Stimulated activated CD8-positive, alpha-beta memory T cell treated with anti-CD3 and anti-CD28 coated beads, Interleukin-12 subunit alpha, Interleukin-12 subunit beta, amount 100 ng/mL, for 4 hours (primary cell): ENCODE measurements around the gene TM9SF1.

Source experiments
- DNase-seq: peaks from one replicate; pipeline ENCODE4 v3.0.0-alpha.2; 2020; ENCODE audit warnings: low read depth

The TM9SF1 gene

GRCh38 chr14:24196071-24197055 lies 1.1 kb upstream of the TM9SF1 start:
- DNase-seq: no peak

- no peak for DNase-seq
Observed at GRCh38 chr14:24194873-24195185, 412 bp downstream of the TM9SF1 start.

GRCh38 chr14:24194186-24194872 lies 912 bp downstream of the TM9SF1 start:
- DNase-seq: no peak

- DNase-seq: no peak
Observed at GRCh38 chr14:24192933-24193332, 2.3 kb downstream of the TM9SF1 start.

- DNase-seq: no peak
Observed at GRCh38 chr14:24190416-24190815, 4.8 kb downstream of the TM9SF1 start.

GRCh38 chr14:24189460-24189859 lies 5.8 kb downstream of the TM9SF1 start:
- DNase-seq: no peak

- DNase-seq: no peak
Observed at GRCh38 chr14:24189059-24189375, 6.2 kb downstream of the TM9SF1 start.

GRCh38 chr14:24188251-24189058 lies 6.8 kb downstream of the TM9SF1 start, which contains the start of gene IPO4:
TSS of gene IPO4 (minus strand) at chr14:24188816. CDS start at chr14:24188787, 29 bp downstream.
- DNase-seq: peak; percentile 90

GRCh38 chr14:24187539-24187915 lies 7.7 kb downstream of the TM9SF1 start:
- no peak for DNase-seq

GRCh38 chr14:24186831-24187538 lies 8.3 kb downstream of the TM9SF1 start:
- no peak for DNase-seq

- DNase-seq: no peak
Observed at GRCh38 chr14:24185741-24186140, 9.5 kb downstream of the TM9SF1 start.

- DNase-seq: no peak
Observed at GRCh38 chr14:24185026-24185425, 10.2 kb downstream of the TM9SF1 start.

GRCh38 chr14:24184104-24184970 lies 10.9 kb downstream of the TM9SF1 start:
- DNase-seq: no peak

- DNase-seq: no peak
Observed at GRCh38 chr14:24183014-24183481, 12.2 kb downstream of the TM9SF1 start.

GRCh38 chr14:24182110-24182882 lies 12.9 kb downstream of the TM9SF1 start:
- no peak for DNase-seq

- no peak for DNase-seq
Observed at GRCh38 chr14:24181371-24182077, 13.7 kb downstream of the TM9SF1 start.

- no peak for DNase-seq
Observed at GRCh38 chr14:24179961-24180796, 15.1 kb downstream of the TM9SF1 start.

- no peak for DNase-seq
Observed at GRCh38 chr14:24179294-24179960, 15.8 kb downstream of the TM9SF1 start.
